ENCODE measurements around the gene DACH2. TPM values are rescaled to one million over a fixed set of nuclear protein-coding genes. Genes with fewer than 3 reads are reported as not detected.
"Not testable (repeated sequence)": the region's sequence is repeated elsewhere in the genome, so short reads cannot be mapped to it uniquely, and the experiment has no call there.

DACH2 gene
- total RNA-seq (2014; rRNA removed; shearing (Covaris generic)), result not detected in 2 replicates

DNA sequence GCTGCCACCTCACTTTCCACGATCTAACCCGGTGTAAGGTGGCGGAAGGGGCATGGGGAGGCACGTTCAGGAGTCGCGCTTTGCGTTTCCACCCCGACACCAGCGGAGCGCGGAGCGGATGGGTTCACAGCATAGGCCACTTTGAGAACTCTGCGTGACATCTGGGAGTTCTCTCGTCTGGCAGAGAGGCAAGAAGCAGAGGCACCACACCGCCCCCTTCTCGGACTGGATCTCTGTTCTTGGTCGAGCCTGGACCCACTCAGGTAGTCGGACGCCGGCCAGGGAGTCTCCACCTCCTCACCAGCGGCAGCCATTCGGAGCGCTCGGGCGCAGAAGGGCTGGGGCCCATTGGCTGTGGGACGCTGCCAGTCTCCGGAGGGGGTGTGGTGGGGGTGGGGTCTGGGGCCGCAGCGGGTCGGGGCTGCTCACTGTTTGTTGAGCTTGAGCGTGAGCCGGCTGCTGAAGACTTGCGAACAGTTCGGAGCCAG, at the start of gene DACH2:
TSS of gene DACH2 (plus strand) at position 428 of the 488 bp plus-strand sequence.
- DNase-seq (ENCODE audit: low read depth), result no peak

DNA sequence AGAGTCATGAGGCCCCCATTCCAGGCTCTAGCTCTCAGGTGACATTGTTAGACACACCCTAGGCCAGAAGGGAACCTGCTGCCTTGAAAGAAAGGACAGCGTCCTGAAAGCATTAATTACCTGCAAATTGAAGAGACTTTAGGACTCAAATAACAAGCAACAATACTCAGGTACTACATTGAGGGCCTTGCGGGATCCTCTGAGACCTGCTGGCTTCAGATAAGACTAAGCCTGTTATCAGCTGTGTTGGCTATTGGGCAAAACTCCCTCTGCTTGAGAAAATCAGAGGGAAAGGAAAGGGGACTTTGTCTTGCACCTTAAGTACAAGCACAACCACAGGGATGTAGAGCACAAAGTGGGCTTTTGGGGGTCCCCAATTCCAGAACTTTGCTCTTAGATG, 45.9 kb upstream of the DACH2 start:
- DNase-seq (ENCODE audit: low read depth), result no peak

DNA sequence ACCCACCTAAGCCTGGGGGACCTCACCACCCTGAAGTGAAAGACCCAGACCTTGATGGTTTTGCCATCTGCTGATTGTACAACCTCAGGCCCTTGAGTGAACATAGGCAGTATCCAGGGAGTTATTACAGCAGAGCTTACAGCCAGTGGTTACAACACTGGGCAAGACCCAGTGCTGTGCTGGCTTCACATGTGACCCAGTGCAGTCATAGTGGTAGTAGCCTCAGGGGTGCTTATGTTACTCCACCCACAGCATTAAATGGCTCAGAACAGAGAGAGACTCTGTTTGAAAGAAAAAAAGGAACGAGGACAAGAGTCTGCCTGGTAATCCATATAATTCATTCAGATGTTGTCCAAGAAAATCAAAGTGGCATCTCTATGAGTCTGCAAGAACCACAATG, 45.2 kb upstream of the DACH2 start:
- no peak for DNase-seq (ENCODE audit: low read depth)

DNA sequence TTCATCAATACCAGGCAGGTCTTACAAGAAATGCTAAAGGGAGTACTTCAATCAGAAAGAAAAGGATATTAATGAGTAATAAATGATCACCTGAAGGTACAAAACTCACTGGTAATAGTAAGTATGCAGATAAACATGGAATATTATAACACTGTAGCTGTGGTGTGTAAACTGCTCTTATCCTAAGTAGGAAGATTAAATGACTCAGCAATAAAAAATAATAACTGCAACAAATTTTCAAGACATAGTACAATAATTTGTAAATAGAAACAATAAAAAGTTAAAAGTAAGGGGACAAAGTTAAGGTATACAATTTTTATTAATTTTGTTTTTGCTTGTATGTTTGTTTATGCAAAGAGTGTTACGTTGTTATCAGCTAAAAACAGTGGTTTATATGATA, 43.7 kb upstream of the DACH2 start:
- no peak for DNase-seq (ENCODE audit: low read depth)

DNA sequence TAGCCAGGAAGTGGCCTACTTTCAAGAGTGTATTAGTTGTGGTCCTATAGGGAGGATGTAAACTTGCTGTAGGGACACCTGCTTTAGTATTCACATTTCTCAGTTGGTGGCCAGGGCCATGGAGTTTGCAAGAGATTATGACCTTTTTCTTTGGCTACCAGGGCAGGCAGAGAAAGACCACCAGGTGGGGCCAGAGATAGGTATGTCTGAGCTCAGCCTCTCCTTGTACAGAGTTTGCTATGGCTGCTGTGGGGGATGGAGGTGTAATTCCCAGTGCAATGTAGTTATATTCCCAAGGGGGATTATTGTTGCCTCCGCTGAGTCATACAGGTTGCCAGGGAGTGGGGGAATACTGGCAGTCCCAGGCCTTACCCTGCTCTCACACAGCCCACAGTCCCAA, 26.3 kb upstream of the DACH2 start:
- no peak for DNase-seq (ENCODE audit: low read depth)

GRCh38 chrX:86133761-86134160, 14.5 kb upstream of the DACH2 start:
- peak; percentile 1 for DNase-seq (ENCODE audit: low read depth)

DNA sequence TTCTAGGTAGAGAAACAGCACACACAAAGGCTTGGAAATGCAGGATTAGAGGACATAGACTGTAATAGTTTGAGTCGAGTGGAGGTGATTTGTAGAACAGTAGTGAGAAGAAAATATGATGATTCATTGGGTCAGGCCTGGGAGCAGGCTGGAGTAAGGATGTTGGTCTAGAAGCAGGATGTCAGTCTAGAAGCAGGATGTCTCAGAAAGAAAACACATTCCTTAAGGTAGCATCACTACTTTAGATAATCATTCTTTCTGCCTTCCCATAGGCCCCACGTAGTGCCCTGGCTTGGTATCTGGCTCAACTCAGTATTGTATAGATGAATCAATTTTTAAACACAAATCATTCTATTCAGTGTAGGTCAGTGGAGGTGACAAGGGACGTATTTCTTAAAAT, 11.2 kb upstream of the DACH2 start:
- no peak for DNase-seq (ENCODE audit: low read depth)

- no peak for DNase-seq (ENCODE audit: low read depth)
These were observed 6.5 kb upstream of the DACH2 start for GRCh38 chrX:86141786-86142185.

- no peak for DNase-seq (ENCODE audit: low read depth)
These were observed 2.1 kb upstream of the DACH2 start for GRCh38 chrX:86146102-86146501.

DNA sequence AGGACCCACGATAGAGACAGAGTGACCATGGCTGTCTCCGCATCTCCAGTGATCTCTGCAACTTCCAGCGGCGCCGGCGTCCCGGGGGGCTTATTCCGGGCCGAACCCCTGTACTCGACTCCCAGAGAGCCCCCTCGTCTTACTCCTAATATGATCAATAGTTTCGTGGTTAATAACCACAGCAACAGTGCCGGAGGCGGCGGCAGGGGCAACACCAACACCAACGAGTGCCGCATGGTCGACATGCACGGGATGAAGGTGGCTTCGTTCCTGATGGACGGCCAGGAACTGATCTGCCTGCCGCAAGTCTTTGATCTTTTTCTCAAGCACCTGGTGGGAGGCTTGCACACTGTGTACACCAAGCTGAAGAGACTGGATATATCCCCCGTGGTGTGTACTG, 343 bp downstream of the DACH2 start:
- DNase-seq (ENCODE audit: low read depth), result no peak

DNA sequence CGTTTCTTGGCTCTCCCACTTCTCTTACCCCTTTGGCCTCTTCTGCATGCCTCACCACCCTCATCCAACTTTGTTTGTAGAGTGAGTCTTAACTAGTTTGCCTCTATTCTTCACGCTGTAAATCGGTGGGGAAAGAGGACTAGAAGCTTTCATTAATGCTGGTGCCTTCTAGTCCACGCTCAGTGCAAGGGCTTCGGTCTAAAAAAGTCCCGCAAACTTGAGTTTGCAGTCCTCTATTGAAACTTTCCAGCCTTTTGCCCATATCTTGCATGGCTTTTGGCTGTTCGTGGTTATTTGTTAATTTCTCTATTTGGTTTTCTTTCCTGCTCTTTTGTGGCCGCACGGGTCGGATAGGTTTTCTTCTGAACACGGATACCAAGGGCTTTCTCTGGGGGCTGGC, 868 bp downstream of the DACH2 start:
- DNase-seq (ENCODE audit: low read depth), result no peak

- DNase-seq (ENCODE audit: low read depth), result no peak
These were observed 6.3 kb downstream of the DACH2 start for GRCh38 chrX:86154553-86154952.

- peak; percentile 0 for DNase-seq (ENCODE audit: low read depth)
These were observed 23.1 kb downstream of the DACH2 start for GRCh38 chrX:86171366-86171765.

DNA sequence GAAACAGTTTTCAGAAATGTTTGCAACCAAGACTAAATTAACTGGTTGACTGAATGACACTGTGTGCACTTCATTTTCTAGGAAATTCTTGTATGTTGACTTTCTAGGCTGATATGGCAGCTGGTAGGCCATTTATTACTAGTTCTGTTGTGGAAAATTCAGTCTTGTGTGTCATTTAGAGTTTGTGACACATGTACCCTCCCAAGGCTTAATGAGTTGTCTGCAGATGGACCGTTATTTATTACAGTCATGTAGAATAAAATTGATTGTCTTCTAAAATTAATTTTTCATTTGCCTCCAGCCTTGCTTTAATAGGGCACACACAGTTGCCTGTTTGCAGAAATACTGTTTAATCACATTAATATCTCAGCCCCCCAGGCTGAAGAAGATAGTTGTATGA, 30.7 kb downstream of the DACH2 start:
- no peak for DNase-seq (ENCODE audit: low read depth)

DNA sequence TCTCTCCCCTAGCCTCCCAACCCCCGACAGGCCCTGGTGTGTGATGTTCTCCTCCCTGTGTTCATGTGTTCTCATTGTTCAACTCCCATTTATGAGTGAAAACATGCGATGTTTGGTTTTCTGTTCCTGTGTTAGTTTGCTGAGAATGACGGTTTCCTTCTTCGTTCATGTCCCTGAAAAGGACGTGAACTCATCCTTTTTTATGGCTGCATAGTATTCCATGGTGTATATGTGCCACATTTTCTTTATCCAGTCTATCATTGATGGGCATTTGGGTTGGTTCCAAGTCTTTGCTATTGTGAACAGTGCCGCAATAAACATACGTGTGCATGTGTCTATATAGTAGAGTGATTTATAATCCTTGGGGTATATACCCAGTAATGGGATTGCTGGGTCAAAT, 33.1 kb downstream of the DACH2 start:
- not testable (repeated sequence) for DNase-seq (ENCODE audit: low read depth)

- DNase-seq (ENCODE audit: low read depth), result no peak
These were observed 44.6 kb downstream of the DACH2 start for GRCh38 chrX:86192827-86193226.

DNA sequence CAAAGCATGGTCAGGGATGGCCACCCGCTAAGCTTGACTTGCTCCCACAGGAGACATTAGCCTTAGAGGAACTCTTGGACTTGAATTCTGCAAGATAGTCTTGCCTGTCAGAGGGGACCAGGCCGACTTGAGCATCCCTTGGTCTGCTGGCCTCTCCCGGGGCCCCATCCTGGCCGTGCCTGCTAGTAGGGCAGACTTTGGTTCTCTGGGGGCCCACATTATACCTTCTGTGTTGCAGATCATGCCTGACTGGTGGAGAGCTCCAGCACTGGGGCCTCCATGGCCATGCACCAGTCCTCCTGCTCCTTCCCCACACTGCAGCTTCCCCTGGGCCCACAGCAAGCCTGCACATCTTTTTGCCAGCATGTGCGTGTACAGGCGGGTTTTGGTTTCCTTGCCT, 46.5 kb downstream of the DACH2 start:
- no peak for DNase-seq (ENCODE audit: low read depth)

GRCh38 chrX:86195343-86195742, 47.1 kb downstream of the DACH2 start:
- no peak for DNase-seq (ENCODE audit: low read depth)

- DNase-seq (ENCODE audit: low read depth), result no peak
These were observed 49.6 kb downstream of the DACH2 start for GRCh38 chrX:86197815-86198214.

GRCh38 chrX:86210772-86211171, 62.5 kb downstream of the DACH2 start:
- no peak for DNase-seq (ENCODE audit: low read depth)

DNA sequence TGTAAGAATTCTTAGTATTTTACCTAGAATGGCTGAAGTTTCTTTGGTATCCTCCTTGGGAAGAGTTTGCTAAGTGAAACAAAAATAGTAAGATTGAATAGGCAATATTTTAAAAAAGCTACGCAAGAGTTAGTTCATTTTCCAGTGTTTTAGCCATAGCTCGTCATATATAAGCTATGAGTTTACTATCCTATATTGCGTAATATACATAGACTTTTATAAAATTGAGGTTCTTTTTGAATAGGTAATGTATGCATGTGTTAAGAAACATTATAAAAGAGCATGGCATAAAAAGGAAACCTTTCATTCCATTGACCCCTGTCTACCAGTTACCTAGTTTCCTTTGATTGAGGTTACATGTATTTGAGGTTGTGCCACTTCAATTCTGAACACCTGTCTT, 67.0 kb downstream of the DACH2 start:
- DNase-seq (ENCODE audit: low read depth), result no peak

GRCh38 chrX:86237482-86237881, 89.2 kb downstream of the DACH2 start:
- DNase-seq (ENCODE audit: low read depth), result no peak

DNA sequence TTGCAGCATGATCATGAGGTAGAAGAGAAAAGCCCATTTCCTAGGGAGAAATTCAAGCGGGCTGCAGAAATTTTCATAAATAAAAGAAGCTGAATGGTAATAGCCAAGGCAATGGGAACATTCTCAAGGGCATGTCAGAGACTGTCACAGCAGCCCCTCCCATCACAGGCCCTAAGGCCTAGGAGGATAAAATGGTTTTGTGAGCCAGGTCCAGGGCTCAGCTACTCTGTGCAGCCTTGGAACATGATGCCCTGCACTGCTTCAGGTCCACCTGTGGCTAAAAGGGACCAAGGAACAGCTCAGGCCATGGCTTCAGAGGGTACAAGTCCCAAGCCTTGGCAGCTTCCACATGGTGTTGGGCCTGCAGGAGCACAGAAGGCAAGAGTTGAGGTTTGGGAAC, 93.3 kb downstream of the DACH2 start:
- no peak for DNase-seq (ENCODE audit: low read depth)

DNA sequence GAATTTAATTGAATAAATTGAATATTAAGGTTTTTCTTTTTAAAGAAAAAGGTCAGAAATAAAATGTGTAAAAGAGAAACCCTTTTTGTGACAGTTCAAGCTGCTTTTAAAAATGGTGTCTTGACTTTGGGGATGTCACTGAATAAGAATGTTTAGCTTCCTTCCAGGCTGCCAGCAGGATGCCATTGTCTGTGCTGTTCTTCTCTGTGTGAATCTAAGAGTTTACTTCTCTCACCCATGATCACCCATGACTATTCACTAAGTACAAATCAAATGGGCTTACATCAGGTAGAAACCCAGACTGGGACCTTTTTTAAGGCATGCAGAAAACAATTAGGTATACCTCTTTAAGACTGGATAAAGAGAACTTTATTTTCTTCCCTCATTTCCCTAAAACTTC, 115.3 kb downstream of the DACH2 start:
- DNase-seq (ENCODE audit: low read depth), result no peak

DNA sequence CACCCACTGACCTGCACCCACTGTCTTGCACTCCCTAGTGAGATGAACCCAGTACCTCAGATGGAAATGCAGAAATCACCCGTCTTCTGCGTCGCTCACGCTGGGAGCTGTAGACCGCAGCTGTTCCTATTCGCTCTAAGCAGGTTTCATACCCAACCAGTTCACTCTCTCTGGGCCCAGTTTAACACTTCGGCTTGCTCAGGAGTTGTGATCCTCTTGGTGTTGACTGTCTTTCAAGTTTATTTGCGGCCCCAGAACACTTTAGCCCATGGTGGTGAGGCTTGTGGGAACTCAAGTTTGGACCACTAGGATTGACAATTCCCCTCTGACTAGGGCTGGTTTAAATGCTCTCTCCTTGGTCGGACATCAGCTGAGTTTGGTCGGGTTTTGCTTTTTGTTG, 147.0 kb downstream of the DACH2 start:
- DNase-seq (ENCODE audit: low read depth), result no peak

All from M059J (cell line).